ENCODE results near the gene TEX264.
A peak's percentile ranks its signal among the peaks of the same experiment; 100 is the strongest.

The TEX264 gene

GRCh38 chr3:51676102-51676640 lies 5.1 kb downstream of the TEX264 start:
- Histone ChIP-seq H2AFZ (ENCODE audit: insufficient read depth, low read length, poor library complexity) (no peak overlapping the region), H3K9me3 (ENCODE audit: insufficient read depth, low read depth, low read length) (no peaks in the 10 kb centered on the region), H2BK5ac (ENCODE audit: low read depth, low read length, poor library complexity) (no peak overlapping the region), H4K8ac (ENCODE audit: low read depth, low read length) (no peak overlapping the region), H4K91ac (ENCODE audit: low read depth, low read length) (no peak overlapping the region), H3K4ac (ENCODE audit: low read depth, low read length) (no peak overlapping the region), H3K18ac (ENCODE audit: low read length) (no peak overlapping the region), H4K12ac (ENCODE audit: low read depth, low read length) (no peak overlapping the region), H3K23ac (ENCODE audit: low read length) (no peak overlapping the region), H2AK5ac (ENCODE audit: low read length) (no peak overlapping the region), H3K9ac (ENCODE audit: low read length) (no peak overlapping the region), H3K4me2 (ENCODE audit: low read length) (no peak overlapping the region), H3K36me3 (ENCODE audit: control insufficient read depth in 1 of 2, insufficient read depth in 2 of 2, low read length in 2 of 2) (peaks cover 2 to 3% of the 10 kb centered on the region in 2 experiments), H3K79me1 (ENCODE audit: low read length) (peaks cover 7% of the 10 kb centered on the region), H2BK12ac (ENCODE audit: low read length) (no peak overlapping the region), H3K79me2 (ENCODE audit: control insufficient read depth, insufficient read depth, low read length, poor library complexity) (peaks cover 6% of the 10 kb centered on the region), H3K27ac (ENCODE audit: low read depth, low read length) (no peak overlapping the region), H3K4me3 (ENCODE audit: low read depth, low read length) (no peak overlapping the region), H3K14ac (ENCODE audit: low read length) (no peak overlapping the region), H3K27me3 (ENCODE audit: insufficient read depth, low read length) (no peaks in the 10 kb centered on the region), H2BK120ac (ENCODE audit: insufficient read depth, low read length, poor library complexity) (no peak overlapping the region), H3K4me1 (ENCODE audit: control insufficient read depth in 1 of 2, insufficient read depth in 2 of 2, low read length in 2 of 2) (peaks cover 3 to 12% of the 10 kb centered on the region in 2 experiments)
- no CpG with 5 or more reads among the region's 3 CpGs for WGBS (ENCODE audit: extremely low coverage, insufficient coverage, insufficient read length)
- no peak for DNase-seq

DNA sequence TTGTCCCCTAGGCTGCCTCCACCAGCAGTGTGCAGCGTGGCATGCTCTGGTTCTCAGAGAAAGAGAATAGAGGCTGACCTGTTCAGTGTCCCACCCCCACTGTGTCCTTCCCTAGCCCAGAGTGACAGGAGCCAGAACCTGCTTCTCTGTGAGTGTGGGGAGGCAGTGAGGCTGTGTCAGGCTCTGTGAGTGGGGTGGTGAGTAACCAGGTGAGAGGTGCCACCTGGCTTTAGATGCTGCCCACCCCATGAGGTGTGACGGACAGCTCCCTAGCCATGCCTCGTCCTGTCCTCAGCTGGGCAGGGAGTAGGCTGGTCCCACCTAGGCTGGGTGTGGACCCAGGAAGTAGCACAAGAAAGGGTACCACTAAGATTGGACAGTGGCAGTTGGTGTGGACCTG lies 6.3 kb downstream of the TEX264 start:
- no peak overlapping the region for H3K27ac ChIP-seq (ENCODE audit: low read depth, low read length)
- DNase-seq, result no peak
- no peak overlapping the region for H3K4ac ChIP-seq (ENCODE audit: low read depth, low read length)
- no peak overlapping the region for H4K12ac ChIP-seq (ENCODE audit: low read depth, low read length)
- H4K91ac ChIP-seq (ENCODE audit: low read depth, low read length), result no peak overlapping the region
- H3K14ac ChIP-seq (ENCODE audit: low read length), result no peak overlapping the region
- no peak overlapping the region for H2BK12ac ChIP-seq (ENCODE audit: low read length)
- H2AFZ ChIP-seq (ENCODE audit: insufficient read depth, low read length, poor library complexity), result no peak overlapping the region
- peaks cover 0 to 16% of the 10 kb centered on the region in 2 experiments for H3K4me1 ChIP-seq (ENCODE audit: control insufficient read depth in 1 of 2, insufficient read depth in 2 of 2, low read length in 2 of 2)
- no peak overlapping the region for H3K9ac ChIP-seq (ENCODE audit: low read length)
- no peaks in the 10 kb centered on the region for H3K9me3 ChIP-seq (ENCODE audit: insufficient read depth, low read depth, low read length)
- no peaks in the 10 kb centered on the region for H3K27me3 ChIP-seq (ENCODE audit: insufficient read depth, low read length)
- H3K23ac ChIP-seq (ENCODE audit: low read length), result no peak overlapping the region
- no CpG with 5 or more reads among the region's 3 CpGs for WGBS (ENCODE audit: extremely low coverage, insufficient coverage, insufficient read length)
- H3K18ac ChIP-seq (ENCODE audit: low read length), result no peak overlapping the region
- no peak overlapping the region for H3K4me3 ChIP-seq (ENCODE audit: low read depth, low read length)
- no peaks in the 10 kb centered on the region for H3K79me2 ChIP-seq (ENCODE audit: control insufficient read depth, insufficient read depth, low read length, poor library complexity)
- peaks cover 2 to 3% of the 10 kb centered on the region in 2 experiments for H3K36me3 ChIP-seq (ENCODE audit: control insufficient read depth in 1 of 2, insufficient read depth in 2 of 2, low read length in 2 of 2)
- no peak overlapping the region for H4K8ac ChIP-seq (ENCODE audit: low read depth, low read length)
- H2BK120ac ChIP-seq (ENCODE audit: insufficient read depth, low read length, poor library complexity), result no peak overlapping the region
- no peak overlapping the region for H2AK5ac ChIP-seq (ENCODE audit: low read length)
- no peak overlapping the region for H2BK5ac ChIP-seq (ENCODE audit: low read depth, low read length, poor library complexity)
- H3K4me2 ChIP-seq (ENCODE audit: low read length), result no peak overlapping the region
- H3K79me1 ChIP-seq (ENCODE audit: low read length), result no peaks in the 10 kb centered on the region

DNA sequence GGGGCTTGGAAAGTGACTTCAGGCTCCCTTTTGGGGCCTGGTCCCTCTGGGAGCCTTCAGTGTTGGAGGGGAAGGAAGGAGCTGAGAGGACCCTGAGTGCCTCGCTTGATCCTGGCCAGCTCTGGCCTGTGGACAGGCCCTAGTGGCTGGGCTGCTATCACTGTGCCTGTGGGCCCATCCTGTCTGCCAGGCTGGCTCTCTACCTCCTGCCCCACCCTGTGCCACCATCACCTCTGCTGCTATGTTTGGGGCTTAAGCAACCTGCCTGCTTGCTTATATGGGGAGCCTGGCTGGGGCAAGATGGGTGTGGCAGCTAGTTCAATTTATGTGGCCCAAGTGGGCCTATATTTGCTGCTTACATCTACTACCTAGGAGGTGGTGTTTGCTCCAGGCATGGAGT lies 7.1 kb downstream of the TEX264 start:
- Histone ChIP-seq H3K4ac (ENCODE audit: low read depth, low read length) (no peak overlapping the region), H3K23ac (ENCODE audit: low read length) (no peak overlapping the region), H3K14ac (ENCODE audit: low read length) (no peak overlapping the region), H2BK120ac (ENCODE audit: insufficient read depth, low read length, poor library complexity) (no peak overlapping the region), H3K4me1 (ENCODE audit: control insufficient read depth in 1 of 2, insufficient read depth in 2 of 2, low read length in 2 of 2) (peaks cover 0 to 16% of the 10 kb centered on the region in 2 experiments), H2AFZ (ENCODE audit: insufficient read depth, low read length, poor library complexity) (no peak overlapping the region), H2AK5ac (ENCODE audit: low read length) (no peak overlapping the region), H3K36me3 (ENCODE audit: control insufficient read depth in 1 of 2, insufficient read depth in 2 of 2, low read length in 2 of 2) (peaks cover 3% of the 10 kb centered on the region in 2 experiments), H3K27me3 (ENCODE audit: insufficient read depth, low read length) (no peaks in the 10 kb centered on the region), H3K9ac (ENCODE audit: low read length) (no peak overlapping the region), H4K12ac (ENCODE audit: low read depth, low read length) (no peak overlapping the region), H3K18ac (ENCODE audit: low read length) (no peak overlapping the region), H3K79me2 (ENCODE audit: control insufficient read depth, insufficient read depth, low read length, poor library complexity) (no peaks in the 10 kb centered on the region), H4K91ac (ENCODE audit: low read depth, low read length) (no peak overlapping the region), H3K79me1 (ENCODE audit: low read length) (no peaks in the 10 kb centered on the region), H3K4me3 (ENCODE audit: low read depth, low read length) (no peak overlapping the region), H3K9me3 (ENCODE audit: insufficient read depth, low read depth, low read length) (no peaks in the 10 kb centered on the region), H2BK12ac (ENCODE audit: low read length) (no peak overlapping the region), H3K27ac (ENCODE audit: low read depth, low read length) (no peak overlapping the region), H2BK5ac (ENCODE audit: low read depth, low read length, poor library complexity) (no peak overlapping the region), H3K4me2 (ENCODE audit: low read length) (no peak overlapping the region), H4K8ac (ENCODE audit: low read depth, low read length) (no peak overlapping the region)
- no peak for DNase-seq
- no CpG with 5 or more reads among the region's 1 CpG for WGBS (ENCODE audit: extremely low coverage, insufficient coverage, insufficient read length)

- no peak overlapping the region for H2BK12ac ChIP-seq (ENCODE audit: low read length)
- no CpG with 5 or more reads among the region's 2 CpGs for WGBS (ENCODE audit: extremely low coverage, insufficient coverage, insufficient read length)
Observed at GRCh38 chr3:51678641-51679040, 7.6 kb downstream of the TEX264 start.

More at GRCh38 chr3:51678641-51679040, 7.6 kb downstream of the TEX264 start:
- H3K79me1 ChIP-seq (ENCODE audit: low read length), result no peaks in the 10 kb centered on the region
- H2BK120ac ChIP-seq (ENCODE audit: insufficient read depth, low read length, poor library complexity), result no peak overlapping the region
- H4K12ac ChIP-seq (ENCODE audit: low read depth, low read length), result no peak overlapping the region
- no peak overlapping the region for H3K9ac ChIP-seq (ENCODE audit: low read length)
- H3K4me1 ChIP-seq (ENCODE audit: control insufficient read depth in 1 of 2, insufficient read depth in 2 of 2, low read length in 2 of 2), result peaks cover 0 to 16% of the 10 kb centered on the region in 2 experiments
- H3K4ac ChIP-seq (ENCODE audit: low read depth, low read length), result no peak overlapping the region
- H2AFZ ChIP-seq (ENCODE audit: insufficient read depth, low read length, poor library complexity), result no peak overlapping the region
- no peaks in the 10 kb centered on the region for H3K79me2 ChIP-seq (ENCODE audit: control insufficient read depth, insufficient read depth, low read length, poor library complexity)
- H3K27me3 ChIP-seq (ENCODE audit: insufficient read depth, low read length), result no peaks in the 10 kb centered on the region
- H3K23ac ChIP-seq (ENCODE audit: low read length), result no peak overlapping the region
- H3K27ac ChIP-seq (ENCODE audit: low read depth, low read length), result no peak overlapping the region
- H4K91ac ChIP-seq (ENCODE audit: low read depth, low read length), result no peak overlapping the region
- peak in 1 of 2 donors; percentile 2 for DNase-seq
- H3K18ac ChIP-seq (ENCODE audit: low read length), result no peak overlapping the region
- H2AK5ac ChIP-seq (ENCODE audit: low read length), result no peak overlapping the region
- H3K4me2 ChIP-seq (ENCODE audit: low read length), result no peak overlapping the region
- H3K9me3 ChIP-seq (ENCODE audit: insufficient read depth, low read depth, low read length), result no peaks in the 10 kb centered on the region
- no peak overlapping the region for H4K8ac ChIP-seq (ENCODE audit: low read depth, low read length)
- H3K4me3 ChIP-seq (ENCODE audit: low read depth, low read length), result no peak overlapping the region
- peaks cover 3 to 5% of the 10 kb centered on the region in 2 experiments for H3K36me3 ChIP-seq (ENCODE audit: control insufficient read depth in 1 of 2, insufficient read depth in 2 of 2, low read length in 2 of 2)
- H2BK5ac ChIP-seq (ENCODE audit: low read depth, low read length, poor library complexity), result no peak overlapping the region
- H3K14ac ChIP-seq (ENCODE audit: low read length), result no peak overlapping the region

All from trophoblast cell (in vitro differentiated cells and primary cell).